ENCODE results near the gene TXNRD1.
"Not testable (repeated sequence)": the region's sequence is repeated elsewhere in the genome, so short reads cannot be mapped to it uniquely, and the experiment has no call there.

Gene TXNRD1

GRCh38 chr12:104328278-104328677 is 112.7 kb downstream of the TXNRD1 start:
- DNase-seq (ENCODE audit: low read depth) = not testable (repeated sequence)

- no peak for DNase-seq (ENCODE audit: low read depth)
These were observed 113.2 kb downstream of the TXNRD1 start for GRCh38 chr12:104328790-104329189.

GRCh38 chr12:104329707-104330532 is 114.3 kb downstream of the TXNRD1 start:
- no peak for DNase-seq (ENCODE audit: low read depth)

DNA sequence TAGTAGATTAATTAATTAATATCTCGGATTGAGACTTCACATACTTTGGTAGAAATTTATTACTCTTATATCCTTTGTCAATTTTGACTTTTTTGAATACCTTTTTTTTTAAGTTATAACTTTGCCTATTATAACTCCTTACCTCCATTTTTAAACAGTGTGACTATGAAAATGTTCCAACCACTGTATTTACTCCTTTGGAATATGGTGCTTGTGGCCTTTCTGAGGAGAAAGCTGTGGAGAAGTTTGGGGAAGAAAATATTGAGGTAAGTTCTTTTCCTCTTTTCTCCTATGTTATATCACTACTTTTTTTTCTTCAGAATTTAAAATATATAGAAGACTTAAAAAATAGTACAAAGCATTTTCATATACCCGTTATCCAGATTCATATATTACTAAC is 115.8 kb downstream of the TXNRD1 start:
- no peak for DNase-seq (ENCODE audit: low read depth)

DNA sequence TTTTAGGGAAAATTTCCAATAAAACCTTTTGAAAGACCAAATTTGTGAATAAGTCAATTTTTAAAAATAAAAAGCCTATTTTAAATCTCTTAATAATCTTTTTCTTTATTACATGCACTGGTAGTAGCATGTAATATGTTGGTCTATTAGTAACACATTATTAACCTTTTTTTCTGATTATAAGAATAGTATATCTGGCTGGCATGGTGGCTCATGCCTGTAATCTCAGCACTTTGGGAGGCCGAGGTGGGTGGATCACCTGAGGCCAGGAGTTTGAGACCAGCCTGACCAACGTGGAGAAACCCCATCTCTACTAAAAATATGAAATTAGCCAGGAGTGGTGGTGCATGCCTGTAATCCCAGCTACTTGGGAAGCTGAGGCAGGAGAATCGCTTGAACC is 116.7 kb downstream of the TXNRD1 start:
- DNase-seq (ENCODE audit: low read depth) = not testable (repeated sequence)

DNA sequence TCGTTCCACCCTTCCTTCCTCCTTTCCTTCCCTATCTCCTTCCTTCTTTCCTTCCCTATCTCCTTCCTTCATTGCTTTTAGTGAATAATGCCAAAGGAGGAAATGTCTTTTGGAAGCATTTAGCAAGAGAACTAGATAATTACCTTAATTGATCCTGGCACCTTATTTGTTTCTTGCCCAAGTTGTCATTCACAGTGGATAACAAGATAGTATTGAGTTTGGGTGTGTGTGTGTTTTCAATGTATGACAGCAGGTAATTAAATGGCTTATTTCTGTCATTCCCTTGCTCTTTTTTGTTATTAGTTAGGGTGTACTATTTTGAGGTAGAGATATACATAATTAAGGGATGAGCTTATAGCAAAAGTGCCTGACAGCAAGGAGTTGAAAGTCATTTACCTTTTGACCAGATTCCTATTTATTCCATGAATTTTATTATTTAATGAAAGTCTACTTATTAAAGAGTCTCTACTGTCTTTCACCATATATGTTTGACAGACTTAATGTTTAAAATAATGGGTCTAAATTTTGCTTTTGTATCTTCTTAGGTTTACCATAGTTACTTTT is 118.2 kb downstream of the TXNRD1 start:
- DNase-seq (ENCODE audit: low read depth) = no peak

GRCh38 chr12:104334581-104334980 is 119.0 kb downstream of the TXNRD1 start:
- DNase-seq (ENCODE audit: low read depth) = peak; percentile 53

GRCh38 chr12:104336115-104336514 is 120.5 kb downstream of the TXNRD1 start:
- DNase-seq (ENCODE audit: low read depth) = no peak

DNA sequence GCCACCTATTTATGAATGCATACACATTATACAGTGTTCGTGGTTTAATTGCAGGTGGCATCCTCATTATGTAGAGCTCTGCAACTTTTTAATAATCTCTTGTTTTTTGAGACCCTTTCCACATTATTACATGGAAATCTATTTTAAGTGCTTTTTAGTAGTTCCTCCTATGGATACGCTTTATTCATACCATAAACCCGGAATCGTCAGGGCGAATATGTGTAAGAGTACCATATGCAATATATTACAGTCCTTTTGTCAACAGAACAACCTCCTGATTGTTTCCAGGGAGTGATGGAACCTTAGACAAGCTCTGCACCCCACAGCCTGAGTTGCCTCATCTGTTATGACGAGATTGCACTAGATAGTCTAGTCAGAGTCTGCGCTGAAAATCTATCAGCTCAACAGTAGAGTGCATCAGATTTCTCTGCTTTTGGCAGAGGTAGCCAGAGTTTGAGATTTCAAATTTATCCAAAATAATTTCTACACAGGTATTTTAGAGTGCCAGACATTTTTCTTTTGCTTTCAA is 121.5 kb downstream of the TXNRD1 start:
- DNase-seq (ENCODE audit: low read depth) = no peak

DNA sequence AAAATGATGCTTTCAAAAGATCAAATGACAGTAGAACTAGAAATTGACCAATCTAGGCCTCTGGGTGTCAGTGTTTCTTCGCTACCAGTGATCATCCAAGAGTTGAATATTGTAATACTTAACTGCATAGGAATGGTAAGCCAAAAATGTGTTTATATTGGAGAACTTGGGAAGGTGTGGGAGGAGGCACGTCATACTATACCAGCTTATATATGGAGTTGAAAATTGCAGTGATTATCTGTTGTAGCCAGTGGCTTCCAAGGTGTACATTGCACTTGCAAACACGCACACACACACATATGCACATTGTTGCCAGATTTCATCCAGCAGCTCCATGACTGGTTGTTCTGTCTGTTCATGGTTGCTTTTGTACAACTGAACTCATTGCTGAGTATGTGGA is 124.1 kb downstream of the TXNRD1 start:
- no peak for DNase-seq (ENCODE audit: low read depth)

DNA sequence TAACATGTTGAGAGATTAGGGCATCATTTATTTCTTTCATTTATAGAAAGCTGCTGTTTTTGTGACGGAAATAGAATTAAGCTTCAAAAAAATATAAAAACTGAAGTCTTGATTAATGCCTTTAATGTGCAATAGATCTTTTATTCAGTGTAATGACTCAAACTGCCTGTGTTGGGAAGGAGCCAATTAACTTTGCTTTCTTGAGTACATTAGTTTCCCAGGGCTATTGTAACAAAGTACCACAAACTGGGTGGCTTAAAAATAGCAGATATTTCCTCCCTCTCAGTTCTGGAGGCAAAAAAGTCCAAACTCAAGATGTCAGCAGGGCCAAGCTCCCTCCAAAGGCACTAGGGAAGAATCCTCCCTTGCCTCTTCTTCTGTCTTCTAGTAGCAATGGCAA is 124.6 kb downstream of the TXNRD1 start:
- DNase-seq (ENCODE audit: low read depth) = no peak

GRCh38 chr12:104340925-104341611 is 125.5 kb downstream of the TXNRD1 start:
- DNase-seq (ENCODE audit: low read depth) = no peak

DNA sequence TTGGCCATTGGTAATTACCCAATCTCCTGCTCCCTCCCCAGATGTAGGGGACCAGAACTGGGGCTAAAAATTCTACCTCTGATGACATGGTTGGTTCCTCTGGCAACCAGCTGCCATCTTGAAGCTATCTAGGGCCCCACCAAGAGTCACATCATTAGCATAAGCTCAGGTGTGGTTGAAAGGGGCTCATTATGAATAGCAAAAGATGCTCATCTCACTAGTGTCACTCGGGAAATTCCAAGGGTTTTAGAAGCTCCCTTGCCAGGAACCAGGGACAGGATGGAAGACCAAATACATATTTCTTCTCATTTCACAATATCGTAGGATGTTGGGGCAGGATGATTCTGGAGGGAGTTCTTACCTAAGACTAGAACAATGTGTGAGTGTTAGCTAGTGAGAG is 126.6 kb downstream of the TXNRD1 start:
- DNase-seq (ENCODE audit: low read depth) = no peak

- no peak for DNase-seq (ENCODE audit: low read depth)
These were observed 127.2 kb downstream of the TXNRD1 start for GRCh38 chr12:104342635-104343249.

GRCh38 chr12:104344682-104345081 is 129.1 kb downstream of the TXNRD1 start:
- no peak for DNase-seq (ENCODE audit: low read depth)

DNA sequence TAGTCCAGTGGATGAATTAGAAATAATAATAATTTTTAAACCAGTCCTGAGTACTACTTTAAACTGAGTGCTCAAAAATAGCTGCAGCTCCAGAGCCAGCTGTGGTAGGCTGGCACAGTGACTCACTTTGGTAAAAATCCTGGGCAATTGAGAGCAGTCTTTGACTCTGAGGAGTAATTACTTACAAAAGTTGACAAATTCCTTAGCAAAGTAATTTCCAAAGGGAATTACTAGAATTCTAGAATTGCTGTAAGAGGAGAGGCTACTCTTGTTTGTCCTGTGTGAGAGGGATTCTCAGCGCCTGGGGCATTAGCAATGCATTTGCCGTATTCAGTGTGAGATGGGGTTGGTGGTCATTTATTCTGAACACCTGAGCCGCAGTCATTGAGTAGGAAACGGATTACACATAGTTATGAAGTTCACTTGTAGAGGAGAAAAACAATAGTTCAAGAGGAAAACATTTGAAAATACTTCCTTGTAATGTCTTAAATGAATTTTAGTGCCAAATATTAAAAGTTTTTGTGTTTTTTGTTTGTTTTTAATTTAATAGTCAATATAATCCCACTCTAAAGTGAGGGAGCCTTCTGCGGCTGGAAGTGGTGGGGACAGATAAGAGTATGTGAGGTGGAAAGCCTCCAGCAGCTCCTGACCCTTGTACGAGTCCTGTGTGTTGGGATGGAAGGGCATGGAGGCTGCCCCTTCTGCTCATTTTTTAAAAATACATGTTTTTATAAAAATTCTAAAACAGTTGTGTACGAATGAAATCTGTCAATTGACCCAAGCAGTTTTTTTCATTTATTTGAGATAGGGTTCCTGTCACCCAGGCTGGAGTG is 129.9 kb downstream of the TXNRD1 start:
- DNase-seq (ENCODE audit: low read depth) = no peak

GRCh38 chr12:104347374-104348075 is 131.9 kb downstream of the TXNRD1 start:
- DNase-seq (ENCODE audit: low read depth) = no peak

- DNase-seq (ENCODE audit: low read depth) = no peak
These were observed 132.9 kb downstream of the TXNRD1 start for GRCh38 chr12:104348283-104348993.

DNA sequence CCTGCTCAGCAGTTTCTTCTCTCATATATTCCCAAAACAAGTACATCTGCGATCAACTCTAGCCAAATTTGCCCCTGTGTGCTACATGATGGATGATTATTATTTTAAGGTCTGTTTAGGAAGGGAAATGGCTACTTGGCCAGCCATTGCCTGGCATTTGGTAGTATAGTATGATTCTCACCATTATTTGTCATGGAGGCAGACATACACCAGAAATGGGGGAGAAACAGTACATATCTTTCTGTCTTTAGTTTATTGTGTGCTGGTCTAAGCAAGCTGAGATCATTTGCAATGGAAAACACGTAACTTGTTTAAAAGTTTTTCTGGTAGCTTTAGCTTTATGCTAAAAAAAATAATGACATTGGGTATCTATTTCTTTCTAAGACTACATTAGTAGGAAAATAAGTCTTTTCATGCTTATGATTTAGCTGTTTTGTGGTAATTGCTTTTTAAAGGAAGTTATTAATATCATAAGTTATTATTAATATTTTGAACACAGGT is 133.5 kb downstream of the TXNRD1 start:
- no peak for DNase-seq (ENCODE audit: low read depth)

Data from fibroblast of gingiva (primary cell).